Midbrain (tissue), 1 donor: ENCODE measurements around the gene SLC25A47.
"Not testable (repeated sequence)": the region's sequence is repeated elsewhere in the genome, so short reads cannot be mapped to it uniquely, and the experiment has no call there.

Experiments
- DNase-seq: peaks from one replicate; lab custom pipeline; 2025; lab: John Stamatoyannopoulos, UW

SLC25A47 gene

GRCh38 chr14:100323121-100323941 is at the start of gene SLC25A47:
Gene SLC25A47 (plus strand): TSS chr14:100323339. CDS start chr14:100323415, 76 bp downstream.
- DNase-seq = no peak

DNA sequence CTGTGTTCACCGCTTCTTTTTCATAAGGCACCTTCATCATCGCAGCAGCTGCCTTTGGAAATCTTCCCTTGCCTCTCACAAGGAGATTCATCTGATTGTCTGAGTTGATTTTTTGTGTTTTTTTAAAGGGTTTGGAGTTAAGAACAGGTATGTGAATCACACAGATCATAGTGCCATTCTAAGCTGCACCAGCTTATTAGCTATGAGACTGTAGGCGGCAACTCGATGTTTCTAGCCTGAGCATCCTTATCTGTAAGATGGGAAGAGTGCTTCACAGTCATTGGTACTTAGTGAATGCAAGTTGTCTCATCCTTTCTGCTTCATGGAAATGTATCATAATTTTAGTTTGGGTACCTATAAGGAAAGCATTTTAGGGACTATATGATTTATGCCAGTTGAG is 48.9 kb upstream of the SLC25A47 start:
- no peak for DNase-seq

GRCh38 chr14:100275214-100275613 is 47.9 kb upstream of the SLC25A47 start:
- no peak for DNase-seq

- peak; percentile 9 for DNase-seq
Measured at GRCh38 chr14:100278702-100279101, 44.4 kb upstream of the SLC25A47 start.

DNA sequence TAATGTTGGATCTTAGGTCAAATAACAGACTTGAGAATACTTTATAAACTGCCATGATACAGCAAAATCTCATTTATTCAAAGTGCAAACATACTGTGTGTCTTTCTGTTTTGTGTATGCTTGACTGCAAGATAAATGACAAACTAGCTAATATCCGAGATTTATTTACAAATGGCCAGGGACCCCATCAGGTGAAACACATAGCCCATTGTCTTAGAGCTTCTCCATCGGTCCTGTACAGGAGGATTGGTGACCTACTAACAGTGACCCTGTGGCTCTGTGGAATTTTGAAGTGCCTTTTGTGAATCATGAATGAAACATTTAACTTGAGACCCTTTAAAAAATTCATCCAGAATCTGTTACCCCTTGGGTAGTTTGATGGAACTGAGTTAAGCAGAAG is 44.0 kb upstream of the SLC25A47 start:
- no peak for DNase-seq

GRCh38 chr14:100279563-100279962 is 43.6 kb upstream of the SLC25A47 start:
- no peak for DNase-seq

DNA sequence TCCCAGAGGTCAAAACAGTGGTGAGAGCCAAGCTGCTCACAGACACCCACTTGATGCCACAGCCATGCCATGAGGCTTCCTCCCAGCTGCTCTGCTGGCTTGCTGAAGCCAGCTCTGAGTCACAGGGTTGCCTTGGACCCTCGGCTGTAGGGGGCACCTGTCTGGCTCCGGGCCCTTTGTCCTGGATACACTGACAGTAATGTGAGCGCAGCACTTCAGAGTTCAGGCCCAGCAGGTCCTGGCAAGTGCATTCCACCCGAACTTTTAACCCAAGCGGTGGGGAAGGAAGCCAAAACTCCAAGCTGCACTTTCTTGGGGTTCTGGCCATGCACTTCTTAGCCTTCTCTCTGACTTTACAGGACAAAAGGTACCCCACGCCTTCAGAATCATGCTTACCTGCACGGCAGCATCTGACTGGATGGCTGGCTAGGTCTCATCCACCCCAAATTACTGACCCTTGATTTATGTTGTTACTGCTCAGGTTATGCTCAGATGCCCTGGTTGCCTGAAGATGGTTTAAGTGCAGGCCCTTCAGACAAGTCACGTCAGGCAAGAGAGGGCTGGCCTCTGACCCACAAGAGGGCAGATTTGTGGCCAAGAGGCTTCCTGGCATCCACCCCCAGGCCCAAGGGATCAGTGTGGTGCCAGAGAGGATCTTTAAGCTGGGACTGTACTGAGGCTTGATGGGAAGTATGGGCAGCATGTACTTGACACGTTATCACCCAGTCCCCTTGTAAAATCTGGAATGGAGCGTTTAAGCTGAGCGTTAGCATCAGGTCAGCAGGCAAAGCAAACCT is 41.7 kb upstream of the SLC25A47 start:
- no peak for DNase-seq

DNA sequence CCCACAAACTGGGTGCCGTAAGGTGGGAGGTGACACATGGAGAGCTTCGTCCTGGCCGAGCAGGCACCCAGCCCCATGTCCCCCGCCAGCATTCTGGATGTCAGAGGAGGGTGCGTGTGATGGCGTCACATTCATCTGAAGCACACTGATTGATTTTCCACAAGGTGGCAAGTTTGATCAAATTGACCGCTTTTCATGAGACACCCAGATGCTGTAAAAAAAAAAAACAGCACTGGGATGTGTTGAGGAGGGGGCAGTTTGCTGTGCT is 41.1 kb upstream of the SLC25A47 start:
- no peak for DNase-seq

GRCh38 chr14:100282766-100283419 is 40.2 kb upstream of the SLC25A47 start:
- DNase-seq = no peak

DNA sequence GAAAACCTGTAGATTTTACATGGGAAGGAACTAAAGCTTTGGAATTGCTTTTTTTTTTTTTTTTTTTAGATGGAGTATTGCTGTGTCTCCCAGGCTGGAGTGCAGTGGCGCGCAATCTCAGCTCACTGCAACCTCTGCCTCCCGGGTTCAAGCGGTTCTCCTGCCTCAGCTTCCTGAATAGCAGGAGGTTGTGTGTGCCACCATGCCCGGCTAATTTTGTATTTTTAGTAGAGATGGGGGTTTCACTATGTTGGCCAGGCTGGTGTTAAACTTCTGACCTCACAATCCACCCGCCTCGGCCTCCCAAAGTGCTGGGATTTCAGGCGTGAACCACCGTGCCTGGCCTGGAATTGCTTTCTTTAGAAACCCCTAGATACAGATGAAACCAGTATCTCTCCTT is 39.7 kb upstream of the SLC25A47 start:
- not testable (repeated sequence) for DNase-seq

DNA sequence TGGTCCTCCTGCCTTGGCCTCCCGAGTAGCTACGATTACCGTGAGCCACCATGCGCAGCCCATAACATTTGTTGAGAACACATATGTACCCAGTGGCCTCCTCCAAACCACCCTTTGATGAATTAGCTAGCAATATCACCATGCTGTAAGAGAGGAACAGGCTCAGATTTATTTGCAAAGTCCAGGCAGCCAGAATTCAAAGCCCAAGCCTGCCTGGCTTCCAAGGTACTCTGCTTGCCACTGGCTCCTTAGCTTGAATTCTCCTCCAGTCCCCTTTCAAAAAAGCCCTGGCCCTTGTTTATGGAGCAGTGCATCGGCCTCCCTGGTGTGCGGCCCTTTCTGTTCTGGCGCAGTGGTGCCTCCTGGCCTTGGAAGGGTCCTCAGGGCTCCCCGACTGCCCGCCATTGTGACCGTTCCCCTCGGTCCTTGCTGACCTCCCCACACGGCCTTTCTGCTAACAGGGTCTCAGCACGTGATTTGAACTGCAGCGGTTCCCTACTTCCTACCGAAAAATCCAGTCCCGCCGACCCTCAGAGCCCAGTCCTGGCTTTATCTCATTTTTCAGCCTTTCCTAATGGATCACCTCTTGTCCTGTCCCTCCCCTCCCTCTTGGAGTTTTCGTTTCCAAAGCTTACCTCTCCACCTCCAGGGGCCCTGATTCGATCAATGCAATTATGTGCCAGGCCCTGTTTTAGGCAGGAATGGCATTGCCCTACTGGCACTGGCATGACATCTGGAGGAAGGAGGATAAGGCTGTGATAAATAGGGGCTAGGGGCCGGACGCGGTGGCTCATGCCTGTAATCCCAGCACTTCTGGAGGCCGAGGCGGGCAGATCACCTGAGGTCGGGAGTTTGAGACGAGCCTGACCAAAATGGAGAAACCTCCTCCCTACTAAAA is 38.9 kb upstream of the SLC25A47 start:
- no peak for DNase-seq

- peak; percentile 58 for DNase-seq
Measured at GRCh38 chr14:100285021-100285912, 37.9 kb upstream of the SLC25A47 start.

GRCh38 chr14:100285913-100286400 is 37.2 kb upstream of the SLC25A47 start:
- DNase-seq = no peak

DNA sequence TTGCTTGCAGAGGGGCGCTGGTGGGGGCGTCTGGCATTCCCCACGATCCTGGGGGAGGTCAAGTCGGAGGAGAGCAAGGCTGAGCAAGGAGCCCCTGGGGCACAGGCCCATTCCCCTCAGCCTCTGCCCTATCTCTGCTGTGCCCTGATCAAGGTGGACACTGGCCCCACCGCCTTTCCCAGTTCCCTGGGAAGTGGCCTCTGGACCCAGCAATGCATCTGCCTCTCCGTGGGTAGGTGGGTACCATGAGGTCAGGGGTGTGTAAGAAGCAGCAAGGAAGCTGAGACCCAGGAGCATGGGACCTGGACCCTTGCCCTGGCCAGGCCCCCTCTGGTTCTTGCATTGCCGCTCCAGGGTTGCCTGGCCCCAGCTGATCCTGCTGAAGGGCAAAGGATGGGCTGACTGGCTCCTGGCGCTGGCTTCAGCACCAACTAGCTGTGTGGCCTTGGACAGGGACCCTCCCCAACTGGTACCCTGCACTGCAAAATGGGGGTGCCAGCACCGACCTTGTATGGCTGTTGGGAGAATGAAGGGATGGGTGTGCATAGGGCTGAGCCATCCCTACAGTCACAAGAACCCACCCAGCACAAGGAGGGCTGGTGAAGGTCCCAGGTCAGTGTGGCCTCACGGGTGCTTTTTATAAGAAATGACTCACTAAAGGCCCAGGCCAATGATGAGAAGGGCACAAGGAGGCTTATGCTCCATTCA is 36.5 kb upstream of the SLC25A47 start:
- no peak for DNase-seq

GRCh38 chr14:100287202-100287997 is 35.7 kb upstream of the SLC25A47 start:
- DNase-seq = no peak

- not testable (repeated sequence) for DNase-seq
Measured at GRCh38 chr14:100287998-100288295, 35.2 kb upstream of the SLC25A47 start.

DNA sequence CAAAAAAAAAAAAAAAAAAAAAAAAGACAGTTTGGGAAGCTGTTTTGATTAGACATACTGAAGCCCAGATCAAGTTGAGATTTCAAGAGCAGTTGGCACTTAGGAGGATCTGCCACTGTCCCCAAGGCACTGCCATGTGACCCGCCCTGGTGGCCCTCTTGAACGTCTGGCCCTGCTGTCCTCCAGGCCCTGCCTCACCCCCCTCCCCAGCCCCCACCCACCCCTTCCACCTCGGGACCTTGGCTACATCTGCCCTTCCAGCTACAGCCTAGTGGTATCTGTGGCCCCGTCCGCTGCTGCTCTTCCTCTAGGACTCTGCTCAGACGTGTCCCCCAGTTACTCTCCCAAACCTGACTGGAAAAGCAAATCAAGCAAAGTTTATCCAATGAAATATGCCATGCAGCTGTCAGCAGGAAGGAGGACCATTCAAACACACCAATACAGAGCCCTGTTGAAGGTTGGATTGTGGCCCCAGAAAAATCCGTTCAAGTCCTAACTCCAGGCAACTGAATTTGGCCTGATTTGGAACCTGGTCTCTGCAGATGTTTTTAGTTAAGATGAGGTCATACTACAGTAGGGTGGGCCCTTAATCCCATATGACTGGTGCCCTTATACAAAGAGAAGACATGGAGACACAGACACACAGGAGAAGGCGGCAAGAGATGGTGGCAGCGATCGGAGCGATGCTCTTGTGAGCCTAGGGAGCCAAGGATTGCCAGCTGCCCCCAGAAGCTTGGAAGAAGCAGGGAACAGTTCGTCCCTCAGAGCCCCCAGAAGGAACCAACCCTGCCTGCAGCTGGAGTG is 34.6 kb upstream of the SLC25A47 start:
- DNase-seq = no peak

DNA sequence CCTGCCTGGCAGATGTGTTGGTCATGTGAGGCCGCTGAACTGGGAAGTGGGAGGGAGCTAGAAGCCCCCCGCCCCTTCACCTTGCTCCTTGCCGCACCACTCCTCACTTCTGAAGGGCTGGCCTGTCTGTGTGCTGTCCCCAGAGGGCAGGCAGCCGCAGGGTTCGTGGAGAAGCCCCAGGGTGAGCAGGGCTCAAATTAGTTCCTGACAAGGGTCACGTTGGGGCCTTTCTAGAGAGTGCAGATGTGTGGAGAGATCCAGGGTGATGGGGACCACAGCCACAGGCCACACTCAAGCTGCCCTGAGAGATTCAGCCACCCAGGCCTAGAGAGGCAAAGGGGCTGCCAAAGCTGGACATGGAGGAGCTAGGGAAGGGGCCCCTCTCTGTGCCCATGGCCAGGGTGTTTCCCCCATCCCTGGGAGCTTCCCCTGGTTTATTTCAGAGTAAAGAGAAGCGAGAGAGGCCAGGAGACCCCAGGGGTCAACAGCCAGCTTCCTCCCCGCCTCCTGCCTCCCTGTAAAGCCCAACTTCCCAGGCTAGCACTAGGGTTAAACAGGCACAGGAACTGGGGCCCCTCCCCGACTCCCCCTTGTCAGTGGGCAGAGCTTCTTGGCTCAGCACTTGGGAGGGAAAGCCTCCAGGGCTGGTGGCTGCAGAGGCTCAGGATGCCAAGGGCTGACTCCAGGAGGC is 33.1 kb upstream of the SLC25A47 start:
- no peak for DNase-seq
